Keratinocyte (primary cell): ENCODE data around the gene CHMP4B.

ENCODE experiments used
- EZH2 ChIP-seq: IDR thresholded peaks from one replicate; pipeline ENCODE4 v1.6.1; 2012; ENCODE audit warnings: inconsistent platforms, mild to moderate bottlenecking, low read length, moderate library complexity
- TF ChIP-seq, protein P1 (sequence below), 3 experiments: IDR thresholded peaks in 1 of 3; conservative IDR thresholded peaks in 1 of 3; optimal IDR thresholded peaks in 1 of 3; 2 replicates in 2 of 3; 3 replicates in 1 of 3; pipeline versions ENCODE3 to v1.5.1; 2011; ENCODE audit warnings: low read length in 3 of 3, mild to moderate bottlenecking in 3 of 3, moderate library complexity in 2 of 3, control low read depth in 1 of 3, inconsistent platforms in 1 of 3; ENCODE audit not compliant: insufficient read depth in 2 of 3; ENCODE audit errors: extremely low read depth in 1 of 3

- TF ChIP-seq, protein P1, sequence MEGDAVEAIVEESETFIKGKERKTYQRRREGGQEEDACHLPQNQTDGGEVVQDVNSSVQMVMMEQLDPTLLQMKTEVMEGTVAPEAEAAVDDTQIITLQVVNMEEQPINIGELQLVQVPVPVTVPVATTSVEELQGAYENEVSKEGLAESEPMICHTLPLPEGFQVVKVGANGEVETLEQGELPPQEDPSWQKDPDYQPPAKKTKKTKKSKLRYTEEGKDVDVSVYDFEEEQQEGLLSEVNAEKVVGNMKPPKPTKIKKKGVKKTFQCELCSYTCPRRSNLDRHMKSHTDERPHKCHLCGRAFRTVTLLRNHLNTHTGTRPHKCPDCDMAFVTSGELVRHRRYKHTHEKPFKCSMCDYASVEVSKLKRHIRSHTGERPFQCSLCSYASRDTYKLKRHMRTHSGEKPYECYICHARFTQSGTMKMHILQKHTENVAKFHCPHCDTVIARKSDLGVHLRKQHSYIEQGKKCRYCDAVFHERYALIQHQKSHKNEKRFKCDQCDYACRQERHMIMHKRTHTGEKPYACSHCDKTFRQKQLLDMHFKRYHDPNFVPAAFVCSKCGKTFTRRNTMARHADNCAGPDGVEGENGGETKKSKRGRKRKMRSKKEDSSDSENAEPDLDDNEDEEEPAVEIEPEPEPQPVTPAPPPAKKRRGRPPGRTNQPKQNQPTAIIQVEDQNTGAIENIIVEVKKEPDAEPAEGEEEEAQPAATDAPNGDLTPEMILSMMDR (optimal IDR thresholded peaks at IDR 0.05 in 1 of 3, IDR thresholded peaks at IDR 0.05 in 1 of 3, conservative IDR thresholded peaks at IDR 0.05 in 1 of 3; ENCODE audit: extremely low read depth in 1 of 3, insufficient read depth in 2 of 3, low read length in 3 of 3), result no peak
- no peak for TF ChIP-seq EZH2
Measured at GRCh38 chr20:33769043-33769442, 42.1 kb upstream of the CHMP4B start.
